HCT116 (cell line): Measurements from ENCODE around the gene TPX2. TPM values are rescaled to one million over a fixed set of nuclear protein-coding genes. Genes with fewer than 3 reads are reported as not detected.

Source experiments
- ATAC-seq: fragments of 200-7000 bp; cut with Tn5 transposase; 2 replicates; pipeline ENCODE4 v1.9.1; 2020; ENCODE audit warnings: mild to moderate bottlenecking, moderate library complexity
- BruUV-seq: library from RNA; stranded (reverse); fragments of 400-500 nt; replicated peaks from 2 replicates; lab custom pipeline; 2021; lab: Mats Ljungman, UMichigan
- CTCF ChIA-PET: fragments of 300-600 bp; sonication (Branson Sonifier 250); formaldehyde crosslinking; loops from one replicate; lab custom pipeline; 2021; ENCODE audit warnings: antibody characterized with exemption; lab: Charles Lee
- POLR2A ChIA-PET: fragments of 300-600, 350-600 bp; sonication (Branson Sonifier 250); formaldehyde crosslinking; loops from one replicate; lab custom pipeline; 2021; ENCODE audit warnings: antibody characterized with exemption; lab: Charles Lee
- RAD21 ChIA-PET, 2 experiments: fragments of 300-600 bp; sonication (Branson Sonifier 250); formaldehyde crosslinking; loops; one replicate each; lab custom pipeline; 2023; ENCODE audit warnings: low total read pairs in 2 of 2; ENCODE audit not compliant: uncharacterized antibody in 2 of 2, unreplicated experiment in 2 of 2, low non-redundant PET in 1 of 2; lab: Charles Lee
- DNase-seq: peaks from one replicate; pipeline ENCODE4 v3.0.0-alpha.2; 2010; ENCODE audit warnings: low read depth, low spot score
- H2AFZ ChIP-seq: fragments of 200-600 bp; shearing (Covaris generic), sonication (generic); 2 replicates; pipeline ENCODE4 v1.6.1; 2017; ENCODE audit warnings: low read depth, mixed run types, mixed read lengths, antibody characterized with exemption, low read length; ENCODE audit not compliant: poor library complexity, severe bottlenecking
- H3K27ac ChIP-seq: 2 replicates; pipeline ENCODE4 v1.5.1; 2012; ENCODE audit warnings: low read depth, low read length
- H3K27me3 ChIP-seq: fragments of 200-600 bp; sonication (generic); 2 replicates; pipeline ENCODE4 v1.6.1; 2016; ENCODE audit warnings: mixed run types, low read length, mixed read lengths; ENCODE audit not compliant: insufficient read depth
- H3K36me3 ChIP-seq, 2 experiments: fragments of 200-500 bp in 1 of 2; fragments of 200-600 bp in 1 of 2; sonication (Bioruptor generic) in 1 of 2; sonication (generic) in 1 of 2; 2 replicates each; pipeline versions ENCODE4 v1.5.1 to v1.6.1; 2014 to 2016; ENCODE audit warnings: low read length in 2 of 2, inconsistent platforms in 1 of 2, mixed read lengths in 1 of 2, mixed run types in 1 of 2; ENCODE audit not compliant: insufficient read depth in 2 of 2, control insufficient read depth in 1 of 2
- H3K4me1 ChIP-seq, 2 experiments: fragments of 200-600 bp in 1 of 2; sonication (generic) in 1 of 2; 2 replicates each; pipeline versions ENCODE4 v1.5.1 to v1.6.1; 2012 to 2017; ENCODE audit warnings: low read length in 2 of 2, inconsistent platforms in 1 of 2, mild to moderate bottlenecking in 1 of 2, mixed read lengths in 1 of 2, mixed run types in 1 of 2, moderate library complexity in 1 of 2; ENCODE audit not compliant: insufficient read depth in 2 of 2, control insufficient read depth in 1 of 2
- H3K4me2 ChIP-seq: fragments of 200-600 bp; sonication (generic); 2 replicates; pipeline ENCODE4 v1.6.1; 2017; ENCODE audit warnings: mixed run types, low read length, mixed read lengths
- H3K4me3 ChIP-seq, 2 experiments: fragments of 200-600 bp in 1 of 2; sonication (generic) in 1 of 2; replicated peaks in 1 of 2; 2 replicates each; pipeline ENCODE4 v1.5.1; 2011 to 2016; ENCODE audit warnings: low read length in 2 of 2, control low read depth in 1 of 2, low read depth in 1 of 2, mild to moderate bottlenecking in 1 of 2, mixed read lengths in 1 of 2, mixed run types in 1 of 2
- H3K79me2 ChIP-seq: fragments of 200-600 bp; sonication (generic); 2 replicates; pipeline ENCODE4 v1.6.1; 2017; ENCODE audit warnings: mild to moderate bottlenecking, mixed run types, low read length, moderate library complexity, mixed read lengths; ENCODE audit not compliant: insufficient read depth
- H3K9ac ChIP-seq: fragments of 200-600 bp; sonication (generic); 2 replicates; pipeline ENCODE4 v1.6.1; 2016; ENCODE audit warnings: low read length, mixed read lengths
- H3K9me2 ChIP-seq: fragments of 200-600 bp; sonication (generic), shearing (Covaris generic); 2 replicates; pipeline ENCODE4 v1.6.1; 2017; ENCODE audit warnings: mixed run types, mild to moderate bottlenecking, moderate library complexity; ENCODE audit not compliant: insufficient read depth
- H3K9me3 ChIP-seq, 2 experiments: fragments of 200-500 bp in 1 of 2; fragments of 200-600 bp in 1 of 2; sonication (Bioruptor generic) in 1 of 2; sonication (generic) in 1 of 2; 2 replicates each; pipeline ENCODE4 v1.6.1; 2014 to 2017; ENCODE audit warnings: low read length in 2 of 2, mixed read lengths in 2 of 2, inconsistent platforms in 1 of 2, low read depth in 1 of 2, mild to moderate bottlenecking in 1 of 2, mixed run types in 1 of 2, moderate library complexity in 1 of 2; ENCODE audit not compliant: control insufficient read depth in 1 of 2, insufficient read depth in 1 of 2
- H4K20me1 ChIP-seq: fragments of 200-600 bp; sonication (generic), shearing (Covaris generic); 2 replicates; pipeline ENCODE4 v1.6.1; 2017; ENCODE audit warnings: mixed run types, mild to moderate bottlenecking, moderate library complexity; ENCODE audit not compliant: insufficient read depth
- CBX3 ChIP-seq: IDR thresholded peaks from 2 replicates; pipeline ENCODE4 v1.6.1; 2012; ENCODE audit warnings: low read depth
- EGR1 ChIP-seq: IDR thresholded peaks from 2 replicates; pipeline ENCODE4 v1.6.1; 2012; ENCODE audit warnings: low read depth
- ELF1 ChIP-seq: IDR thresholded peaks from 2 replicates; pipeline ENCODE4 v1.6.1; 2012; ENCODE audit warnings: low read depth, borderline replicate concordance
- POLR2A ChIP-seq: IDR thresholded peaks from 2 replicates; pipeline ENCODE4 v1.7.0; 2011; ENCODE audit warnings: borderline replicate concordance; ENCODE audit not compliant: insufficient read depth, insufficient read length; ENCODE audit errors: extremely low read depth
- SP1 ChIP-seq: IDR thresholded peaks from 2 replicates; pipeline ENCODE4 v1.6.1; 2012; ENCODE audit warnings: low read depth
- TCF7L2 ChIP-seq: IDR thresholded peaks from 2 replicates; pipeline ENCODE4 v1.7.0; 2011; ENCODE audit warnings: borderline replicate concordance, inconsistent platforms; ENCODE audit not compliant: insufficient read depth, insufficient read length; ENCODE audit errors: extremely low read depth
- intact Hi-C: fragments of 100-400 bp; cut with micrococcal nuclease; formaldehyde crosslinking; loops from 2 replicates; pipeline ENCODE4 v1.10.0; 2022
- total RNA-seq: library from RNA; stranded (reverse); gene quantifications from one replicate; pipeline ENCODE4 v1.2.1, GENCODE V29; 2021; ENCODE audit not compliant: unreplicated experiment
- TF ChIP-seq, protein P1 (sequence below): IDR thresholded peaks from 2 replicates; pipeline ENCODE4 v1.6.1; 2012
- TF ChIP-seq, protein P2 (sequence below): IDR thresholded peaks from 2 replicates; pipeline ENCODE4 v1.6.1; 2011; ENCODE audit warnings: mild to moderate bottlenecking, low read length, moderate library complexity; ENCODE audit not compliant: insufficient replicate concordance; ENCODE audit errors: extremely low read depth
- TF ChIP-seq, protein P3 (sequence below): IDR thresholded peaks from 2 replicates; pipeline ENCODE4 v1.6.1; 2012; ENCODE audit warnings: low read depth
- TF ChIP-seq, protein P4 (sequence below), 3 experiments: fragments of 200-600 bp in 1 of 3; sonication (generic) in 1 of 3; IDR thresholded peaks in 2 of 3; conservative IDR thresholded peaks in 1 of 3; 2 replicates each; pipeline ENCODE4 v1.5.1; 2012 to 2017; ENCODE audit warnings: low read depth in 2 of 3, low read length in 2 of 3, antibody characterized with exemption in 1 of 3, borderline replicate concordance in 1 of 3, control low read depth in 1 of 3, mild to moderate bottlenecking in 1 of 3, mixed read lengths in 1 of 3, mixed run types in 1 of 3, moderate library complexity in 1 of 3; ENCODE audit not compliant: insufficient read depth in 1 of 3

Gene TPX2
- total RNA-seq, 1 experiment from 2014 or later, result 163 TPM

DNA sequence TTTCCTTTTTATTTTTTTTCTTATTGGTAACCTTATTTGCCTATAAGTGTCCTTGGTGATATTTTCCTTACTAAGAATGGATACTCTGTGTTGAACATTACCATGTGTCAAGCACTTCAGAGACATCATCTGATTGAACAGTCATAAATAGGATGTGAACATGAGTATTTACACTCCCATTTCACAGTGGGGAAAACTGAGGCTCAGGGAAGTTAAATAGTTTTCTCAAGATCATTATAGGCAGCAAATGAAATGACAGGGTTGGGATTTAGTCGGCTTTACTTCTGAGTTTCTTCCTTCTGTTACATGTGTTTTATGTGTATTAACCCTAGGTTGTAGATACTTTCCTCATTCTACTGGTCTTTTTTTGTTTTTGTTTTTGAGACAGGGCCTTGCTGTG lies 35.3 kb downstream of the TPX2 start:
- Histone ChIP-seq H3K27me3 (no peaks in the 10 kb centered on the region), H3K9me3 (no peaks in the 10 kb centered on the region), H3K4me1 (no peaks in the 10 kb centered on the region), H3K4me3 (no peak overlapping the region), H4K20me1 (0 out of 2 replicates have a peak, but pooled peaks cover 3% of the 10 kb centered on the region), H3K9ac (no peak overlapping the region), H3K9me2 (no peaks in the 10 kb centered on the region), H2AFZ (no peak overlapping the region), H3K4me2 (no peak overlapping the region), H3K27ac (no peak overlapping the region), H3K79me2 (peaks cover 82% of the 10 kb centered on the region), H3K36me3 (peaks cover 49 to 62% of the 10 kb centered on the region in 2 experiments)
- intact Hi-C loops, result no loop called here
- RAD21 ChIA-PET, result no interaction called here
- CTCF ChIA-PET, result no interaction called here
- TF ChIP-seq, protein P1, sequence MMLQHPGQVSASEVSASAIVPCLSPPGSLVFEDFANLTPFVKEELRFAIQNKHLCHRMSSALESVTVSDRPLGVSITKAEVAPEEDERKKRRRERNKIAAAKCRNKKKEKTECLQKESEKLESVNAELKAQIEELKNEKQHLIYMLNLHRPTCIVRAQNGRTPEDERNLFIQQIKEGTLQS, result no peak
- TF ChIP-seq EGR1, result no peak
- no peak for TF ChIP-seq POLR2A
- TF ChIP-seq, protein P2, sequence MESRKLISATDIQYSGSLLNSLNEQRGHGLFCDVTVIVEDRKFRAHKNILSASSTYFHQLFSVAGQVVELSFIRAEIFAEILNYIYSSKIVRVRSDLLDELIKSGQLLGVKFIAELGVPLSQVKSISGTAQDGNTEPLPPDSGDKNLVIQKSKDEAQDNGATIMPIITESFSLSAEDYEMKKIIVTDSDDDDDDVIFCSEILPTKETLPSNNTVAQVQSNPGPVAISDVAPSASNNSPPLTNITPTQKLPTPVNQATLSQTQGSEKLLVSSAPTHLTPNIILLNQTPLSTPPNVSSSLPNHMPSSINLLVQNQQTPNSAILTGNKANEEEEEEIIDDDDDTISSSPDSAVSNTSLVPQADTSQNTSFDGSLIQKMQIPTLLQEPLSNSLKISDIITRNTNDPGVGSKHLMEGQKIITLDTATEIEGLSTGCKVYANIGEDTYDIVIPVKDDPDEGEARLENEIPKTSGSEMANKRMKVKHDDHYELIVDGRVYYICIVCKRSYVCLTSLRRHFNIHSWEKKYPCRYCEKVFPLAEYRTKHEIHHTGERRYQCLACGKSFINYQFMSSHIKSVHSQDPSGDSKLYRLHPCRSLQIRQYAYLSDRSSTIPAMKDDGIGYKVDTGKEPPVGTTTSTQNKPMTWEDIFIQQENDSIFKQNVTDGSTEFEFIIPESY, result no peak
- no peak for TF ChIP-seq SP1
- POLR2A ChIA-PET, result no interaction called here
- DNase-seq, result no peak
- no TSS peak for BruUV-seq
- ATAC-seq, result no peak

DNA sequence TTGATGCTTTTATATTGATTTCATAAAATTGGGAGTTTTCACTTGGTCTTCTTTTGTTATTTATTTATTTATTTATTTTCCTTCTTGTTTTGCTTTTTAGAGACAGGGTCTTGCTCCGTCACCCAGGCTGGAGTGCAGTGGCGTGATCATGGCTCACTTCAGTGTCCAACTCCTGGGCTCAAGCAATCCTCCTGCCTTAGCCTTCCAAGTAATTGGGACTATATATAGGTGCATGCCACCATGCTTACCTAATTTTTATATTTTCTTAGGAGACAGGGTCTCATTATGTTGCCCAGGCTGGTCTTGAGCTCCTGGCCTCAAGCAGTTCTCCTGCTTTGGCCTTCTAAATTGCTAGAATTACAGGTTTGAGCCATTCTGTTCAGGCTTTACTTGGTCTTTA lies 41.7 kb downstream of the TPX2 start:
- no peaks in the 10 kb centered on the region for H3K9me3 ChIP-seq
- no peaks in the 10 kb centered on the region for H3K9me2 ChIP-seq
- BruUV-seq, result no TSS peak
- intact Hi-C loops, result no loop called here
- H3K36me3 ChIP-seq, result peaks cover 61 to 85% of the 10 kb centered on the region in 2 experiments
- H3K4me2 ChIP-seq, result no peak overlapping the region
- H3K27me3 ChIP-seq, result no peaks in the 10 kb centered on the region
- ATAC-seq, result no peak
- ChIA-PET POLR2A (no interaction called here), RAD21 (no interaction called here), CTCF (no interaction called here)
- no peaks in the 10 kb centered on the region for H4K20me1 ChIP-seq
- no peak overlapping the region for H3K9ac ChIP-seq
- no peak overlapping the region for H2AFZ ChIP-seq
- peaks cover 55% of the 10 kb centered on the region for H3K79me2 ChIP-seq
- DNase-seq, result no peak
- no peak overlapping the region for H3K4me3 ChIP-seq
- H3K4me1 ChIP-seq, result no peaks in the 10 kb centered on the region
- H3K27ac ChIP-seq, result no peak overlapping the region
- TF ChIP-seq CBX3, result no peak
- TF ChIP-seq, protein P3, sequence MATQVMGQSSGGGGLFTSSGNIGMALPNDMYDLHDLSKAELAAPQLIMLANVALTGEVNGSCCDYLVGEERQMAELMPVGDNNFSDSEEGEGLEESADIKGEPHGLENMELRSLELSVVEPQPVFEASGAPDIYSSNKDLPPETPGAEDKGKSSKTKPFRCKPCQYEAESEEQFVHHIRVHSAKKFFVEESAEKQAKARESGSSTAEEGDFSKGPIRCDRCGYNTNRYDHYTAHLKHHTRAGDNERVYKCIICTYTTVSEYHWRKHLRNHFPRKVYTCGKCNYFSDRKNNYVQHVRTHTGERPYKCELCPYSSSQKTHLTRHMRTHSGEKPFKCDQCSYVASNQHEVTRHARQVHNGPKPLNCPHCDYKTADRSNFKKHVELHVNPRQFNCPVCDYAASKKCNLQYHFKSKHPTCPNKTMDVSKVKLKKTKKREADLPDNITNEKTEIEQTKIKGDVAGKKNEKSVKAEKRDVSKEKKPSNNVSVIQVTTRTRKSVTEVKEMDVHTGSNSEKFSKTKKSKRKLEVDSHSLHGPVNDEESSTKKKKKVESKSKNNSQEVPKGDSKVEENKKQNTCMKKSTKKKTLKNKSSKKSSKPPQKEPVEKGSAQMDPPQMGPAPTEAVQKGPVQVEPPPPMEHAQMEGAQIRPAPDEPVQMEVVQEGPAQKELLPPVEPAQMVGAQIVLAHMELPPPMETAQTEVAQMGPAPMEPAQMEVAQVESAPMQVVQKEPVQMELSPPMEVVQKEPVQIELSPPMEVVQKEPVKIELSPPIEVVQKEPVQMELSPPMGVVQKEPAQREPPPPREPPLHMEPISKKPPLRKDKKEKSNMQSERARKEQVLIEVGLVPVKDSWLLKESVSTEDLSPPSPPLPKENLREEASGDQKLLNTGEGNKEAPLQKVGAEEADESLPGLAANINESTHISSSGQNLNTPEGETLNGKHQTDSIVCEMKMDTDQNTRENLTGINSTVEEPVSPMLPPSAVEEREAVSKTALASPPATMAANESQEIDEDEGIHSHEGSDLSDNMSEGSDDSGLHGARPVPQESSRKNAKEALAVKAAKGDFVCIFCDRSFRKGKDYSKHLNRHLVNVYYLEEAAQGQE, result no peak
- TF ChIP-seq EGR1, result no peak
- TF ChIP-seq, protein P4, sequence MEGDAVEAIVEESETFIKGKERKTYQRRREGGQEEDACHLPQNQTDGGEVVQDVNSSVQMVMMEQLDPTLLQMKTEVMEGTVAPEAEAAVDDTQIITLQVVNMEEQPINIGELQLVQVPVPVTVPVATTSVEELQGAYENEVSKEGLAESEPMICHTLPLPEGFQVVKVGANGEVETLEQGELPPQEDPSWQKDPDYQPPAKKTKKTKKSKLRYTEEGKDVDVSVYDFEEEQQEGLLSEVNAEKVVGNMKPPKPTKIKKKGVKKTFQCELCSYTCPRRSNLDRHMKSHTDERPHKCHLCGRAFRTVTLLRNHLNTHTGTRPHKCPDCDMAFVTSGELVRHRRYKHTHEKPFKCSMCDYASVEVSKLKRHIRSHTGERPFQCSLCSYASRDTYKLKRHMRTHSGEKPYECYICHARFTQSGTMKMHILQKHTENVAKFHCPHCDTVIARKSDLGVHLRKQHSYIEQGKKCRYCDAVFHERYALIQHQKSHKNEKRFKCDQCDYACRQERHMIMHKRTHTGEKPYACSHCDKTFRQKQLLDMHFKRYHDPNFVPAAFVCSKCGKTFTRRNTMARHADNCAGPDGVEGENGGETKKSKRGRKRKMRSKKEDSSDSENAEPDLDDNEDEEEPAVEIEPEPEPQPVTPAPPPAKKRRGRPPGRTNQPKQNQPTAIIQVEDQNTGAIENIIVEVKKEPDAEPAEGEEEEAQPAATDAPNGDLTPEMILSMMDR (IDR thresholded peaks at IDR 0.05 in 2 of 3, conservative IDR thresholded peaks at IDR 0.05 in 1 of 3; ENCODE audit: borderline replicate concordance in 1 of 3, insufficient read depth in 1 of 3, low read depth in 2 of 3, low read length in 2 of 3), result no peak
- no peak for TF ChIP-seq ELF1
- no peak for TF ChIP-seq TCF7L2
